HL-60/S4 treated with phorbol 12-myristate 13-acetate at 8.2 ng/mL for 4 days and 3 days (cell line): ENCODE measurements around the gene PDZD2.

ENCODE experiments used
- in situ Hi-C: fragments of 300-500 bp; cut with MboI; formaldehyde crosslinking; loops from 2 replicates; pipeline ENCODE4 v1.15.0; 2022; ENCODE audit warnings: low sequenced_read_pairs

The PDZD2 gene

DNA sequence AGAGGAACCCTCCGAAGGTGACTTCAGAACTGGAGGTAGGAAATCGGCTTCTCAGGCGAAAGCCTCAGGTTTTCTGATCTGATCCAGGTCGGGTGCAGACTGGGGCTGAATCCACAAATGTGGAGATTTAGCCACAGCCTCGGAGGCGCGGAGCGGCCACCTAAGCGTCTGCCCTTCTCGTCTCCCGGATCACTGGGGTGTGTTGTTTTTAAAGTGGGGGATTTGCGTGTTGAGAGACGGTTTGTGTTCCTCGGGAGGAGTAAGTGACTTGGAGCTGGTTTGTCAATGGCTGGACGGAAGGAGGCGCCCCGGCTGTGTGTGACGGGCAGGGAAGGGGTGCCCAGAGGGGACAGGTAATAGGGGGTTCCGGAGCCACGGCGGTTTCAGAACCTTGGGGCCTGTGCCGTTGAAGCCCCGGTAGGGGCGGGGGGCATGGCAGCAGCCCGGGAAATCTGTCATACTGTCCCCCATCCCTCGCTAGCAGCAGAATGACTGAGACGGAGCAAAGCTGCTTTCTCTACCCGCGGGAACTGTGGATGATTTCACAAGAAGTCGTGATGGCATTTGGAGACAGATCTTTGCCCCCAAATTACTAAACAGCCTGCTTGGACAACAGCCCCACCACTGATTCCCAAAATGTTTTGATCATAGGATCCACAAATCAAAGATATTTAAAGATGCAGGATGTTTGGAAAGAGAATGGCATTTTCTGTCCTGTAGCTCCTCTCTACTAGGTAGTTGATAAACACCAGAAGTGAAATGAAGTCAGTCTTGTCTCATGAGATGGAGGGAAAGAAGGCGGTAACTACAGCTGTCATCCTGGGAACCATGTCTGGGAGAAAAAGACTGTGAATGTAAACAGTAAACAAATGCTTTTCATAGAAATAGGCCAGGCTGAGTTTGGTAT is 216.5 kb downstream of the PDZD2 start:
- in situ Hi-C loops = no loop called here

GRCh38 chr5:31859096-31859495 is 220.2 kb downstream of the PDZD2 start:
- in situ Hi-C loops = no loop called here

DNA sequence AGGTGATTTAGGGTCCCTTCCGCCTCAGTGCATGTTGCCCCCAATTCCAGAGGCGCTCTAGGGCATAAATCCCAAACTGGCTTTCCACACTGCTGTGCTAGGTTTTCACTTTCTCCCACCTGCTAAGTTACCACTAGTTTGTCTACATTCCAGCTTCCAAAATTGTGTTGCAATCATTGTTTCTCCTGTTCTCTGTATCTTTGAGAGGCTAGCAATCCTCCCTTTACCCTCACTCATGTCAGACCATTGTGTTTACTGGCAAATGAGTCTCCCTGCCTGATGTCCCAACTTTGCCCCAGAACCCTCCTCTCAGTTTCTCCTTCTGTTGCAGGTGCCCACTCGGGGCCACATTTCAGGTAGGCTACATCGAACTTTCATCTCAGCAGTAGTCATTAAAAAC is 221.3 kb downstream of the PDZD2 start:
- in situ Hi-C loops = no loop called here

DNA sequence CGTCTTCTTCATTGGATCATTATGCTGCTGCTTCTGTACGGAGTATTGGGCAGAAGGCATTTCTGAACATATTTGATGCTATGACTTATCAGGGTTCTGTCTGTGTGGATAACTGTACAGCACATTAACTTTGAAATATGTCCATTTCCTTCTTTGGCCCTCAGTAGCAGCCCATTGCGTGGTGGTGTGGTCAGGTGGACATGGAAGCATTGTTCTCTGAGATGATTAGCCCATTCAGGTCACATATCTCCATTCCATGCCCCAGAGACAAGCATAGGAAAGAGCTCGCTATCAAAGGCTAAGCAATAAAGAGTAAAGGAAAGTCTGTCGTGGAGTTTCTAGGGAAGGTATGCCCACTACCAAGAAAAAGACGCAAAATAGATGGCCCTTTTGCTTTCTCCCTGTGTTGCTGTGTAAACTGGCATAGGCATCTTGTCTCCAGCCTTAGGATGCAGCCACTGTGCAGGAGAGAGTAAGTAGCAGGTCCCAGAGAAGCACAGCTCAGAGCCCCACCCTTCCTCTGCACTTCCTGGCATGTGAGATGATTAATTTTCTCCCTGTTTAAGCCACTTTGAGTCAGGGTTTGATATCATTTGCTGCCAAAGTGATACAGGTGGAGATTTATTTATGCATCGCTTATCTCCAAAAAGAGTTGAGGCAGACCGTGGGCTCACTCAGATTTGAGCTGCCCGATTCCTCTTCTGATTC is 221.9 kb downstream of the PDZD2 start:
- in situ Hi-C loops = no loop called here

- in situ Hi-C loops = no loop called here
Observed at GRCh38 chr5:31861601-31862000, 222.7 kb downstream of the PDZD2 start.

DNA sequence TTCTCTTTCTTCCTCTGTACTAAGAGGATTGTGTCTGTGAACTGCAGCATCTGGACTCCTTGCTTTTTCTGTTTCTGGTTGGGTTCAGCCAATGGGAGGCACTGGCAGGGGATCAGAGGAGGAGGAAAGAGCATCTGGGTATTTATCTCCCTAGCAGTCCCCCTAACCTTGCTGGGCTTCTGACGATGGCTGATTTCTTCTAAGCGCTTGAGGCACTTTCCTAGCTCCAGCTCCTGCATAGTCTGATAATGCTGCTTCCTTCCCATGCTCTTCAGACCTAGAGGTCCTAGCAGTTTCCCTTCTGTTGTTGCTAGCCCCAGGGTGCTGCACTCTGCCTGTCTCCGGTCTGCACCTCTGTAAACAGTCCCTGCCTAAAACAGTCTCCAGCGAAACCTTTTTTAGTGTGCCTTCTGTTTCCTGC is 225.1 kb downstream of the PDZD2 start:
- in situ Hi-C loops = no loop called here

GRCh38 chr5:31866166-31866565 is 227.2 kb downstream of the PDZD2 start:
- in situ Hi-C loops = no loop called here

- in situ Hi-C loops = no loop called here
Observed at GRCh38 chr5:31867219-31867618, 228.3 kb downstream of the PDZD2 start.

- in situ Hi-C loops = no loop called here
Observed at GRCh38 chr5:31880449-31880848, 241.5 kb downstream of the PDZD2 start.

DNA sequence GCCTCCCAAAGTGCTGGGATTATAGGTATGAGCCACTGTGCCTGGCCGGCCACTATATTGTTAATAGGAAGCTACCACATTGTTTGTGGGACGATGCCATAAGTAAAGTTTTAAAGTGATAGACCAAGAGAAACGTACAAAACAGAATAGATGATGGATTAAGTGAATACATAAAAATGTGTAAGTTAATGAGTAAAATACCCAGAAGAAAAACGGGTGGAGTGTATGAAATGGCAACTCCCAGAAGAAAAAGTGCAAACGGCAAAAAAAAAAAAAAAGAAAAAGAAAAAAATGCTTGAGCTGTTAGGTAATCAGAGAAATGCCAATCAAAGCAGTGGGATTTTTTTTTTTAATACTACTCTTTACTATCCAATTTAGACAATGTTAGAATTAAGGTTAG is 246.0 kb downstream of the PDZD2 start:
- in situ Hi-C loops = no loop called here

- in situ Hi-C loops = no loop called here
Observed at GRCh38 chr5:31886206-31886605, 247.3 kb downstream of the PDZD2 start.

DNA sequence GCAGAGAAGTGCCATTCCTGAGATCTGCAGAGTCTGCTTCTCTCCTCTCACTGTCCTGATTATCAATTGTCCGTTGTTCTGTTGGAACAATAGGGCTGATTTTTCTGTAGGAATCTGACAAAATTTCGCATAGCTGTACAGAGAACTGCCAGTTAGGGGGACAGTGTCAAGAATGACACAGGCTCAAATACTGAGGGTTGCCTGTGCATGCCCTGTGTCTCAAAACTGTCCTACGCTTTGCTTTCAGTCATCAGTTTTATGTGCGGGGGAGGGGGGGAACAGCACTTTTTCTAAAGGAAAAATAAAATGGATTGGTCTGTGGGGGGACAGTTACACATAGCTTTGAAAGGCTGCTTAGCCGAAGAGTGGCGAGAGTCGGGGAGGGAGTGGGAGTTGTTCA is 248.6 kb downstream of the PDZD2 start:
- in situ Hi-C loops = no loop called here

DNA sequence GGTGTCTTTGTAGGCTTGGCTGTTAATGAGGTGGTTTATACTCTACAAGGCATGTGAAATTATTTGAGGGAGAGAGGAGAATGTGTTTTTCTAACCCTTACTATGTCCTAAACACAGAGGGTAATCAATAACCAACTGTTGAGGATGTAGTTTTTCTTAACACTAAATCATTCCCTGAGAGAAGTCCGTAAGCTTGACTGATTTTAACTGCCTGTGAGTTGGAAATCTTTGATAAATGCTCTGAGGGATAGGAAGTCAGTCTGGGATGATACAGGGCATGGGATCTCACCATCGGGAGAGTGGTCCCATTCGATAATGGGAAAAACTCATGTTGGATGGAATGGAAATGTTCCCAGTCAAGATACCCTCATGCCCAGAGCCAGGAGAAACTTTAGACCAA is 249.6 kb downstream of the PDZD2 start:
- in situ Hi-C loops = no loop called here

- in situ Hi-C loops = no loop called here
Observed at GRCh38 chr5:31889001-31889561, 250.2 kb downstream of the PDZD2 start.

DNA sequence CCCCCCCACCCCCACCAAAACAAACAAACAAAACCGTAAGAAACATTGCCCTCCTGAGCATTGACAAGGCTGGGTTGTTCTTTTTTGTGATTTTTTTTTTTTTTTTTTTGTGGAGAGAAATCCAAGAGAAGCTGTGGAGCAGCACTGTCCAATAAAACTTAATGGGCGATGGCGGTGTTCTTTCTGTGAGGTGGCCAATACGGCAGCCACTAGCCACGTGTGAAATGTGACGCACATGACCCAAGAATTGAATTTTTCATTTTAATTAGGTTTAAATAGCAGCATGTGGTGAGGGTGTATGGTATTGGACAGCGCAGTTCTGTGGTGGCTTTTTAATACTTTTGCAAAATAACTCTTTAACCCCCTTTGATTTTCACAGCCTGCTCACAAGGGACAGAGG is 251.1 kb downstream of the PDZD2 start:
- in situ Hi-C loops = no loop called here

- in situ Hi-C loops = no loop called here
Observed at GRCh38 chr5:31894141-31894540, 255.2 kb downstream of the PDZD2 start.

DNA sequence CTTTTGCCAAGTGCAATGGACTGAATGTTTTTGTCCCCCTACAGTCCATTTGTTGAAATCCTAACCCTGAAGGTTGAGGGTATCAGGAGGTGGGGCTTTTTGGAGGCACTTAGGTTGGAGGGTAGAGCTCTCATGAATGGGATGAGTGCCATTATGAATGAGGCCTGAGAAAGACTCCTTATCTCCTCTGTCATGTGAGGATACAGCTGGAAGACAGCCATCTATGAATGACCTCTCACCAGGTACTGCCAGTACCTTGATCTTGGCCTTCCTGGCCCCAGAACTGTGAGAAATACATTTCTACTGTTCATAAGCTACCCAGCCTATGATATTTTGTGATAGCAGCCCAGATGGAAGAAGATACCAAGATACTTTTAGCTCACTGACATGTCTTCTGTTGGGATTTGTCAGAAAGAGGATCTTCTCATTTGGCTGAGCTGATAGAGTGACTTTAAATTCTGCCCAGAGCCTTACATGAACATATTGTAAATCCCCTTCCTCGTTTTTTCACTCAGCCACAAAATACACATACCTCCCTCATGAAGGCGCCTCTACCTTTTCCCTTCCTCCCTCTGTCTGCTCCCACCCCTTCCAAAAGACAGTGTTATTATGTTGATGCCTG is 256.4 kb downstream of the PDZD2 start:
- in situ Hi-C loops = no loop called here

DNA sequence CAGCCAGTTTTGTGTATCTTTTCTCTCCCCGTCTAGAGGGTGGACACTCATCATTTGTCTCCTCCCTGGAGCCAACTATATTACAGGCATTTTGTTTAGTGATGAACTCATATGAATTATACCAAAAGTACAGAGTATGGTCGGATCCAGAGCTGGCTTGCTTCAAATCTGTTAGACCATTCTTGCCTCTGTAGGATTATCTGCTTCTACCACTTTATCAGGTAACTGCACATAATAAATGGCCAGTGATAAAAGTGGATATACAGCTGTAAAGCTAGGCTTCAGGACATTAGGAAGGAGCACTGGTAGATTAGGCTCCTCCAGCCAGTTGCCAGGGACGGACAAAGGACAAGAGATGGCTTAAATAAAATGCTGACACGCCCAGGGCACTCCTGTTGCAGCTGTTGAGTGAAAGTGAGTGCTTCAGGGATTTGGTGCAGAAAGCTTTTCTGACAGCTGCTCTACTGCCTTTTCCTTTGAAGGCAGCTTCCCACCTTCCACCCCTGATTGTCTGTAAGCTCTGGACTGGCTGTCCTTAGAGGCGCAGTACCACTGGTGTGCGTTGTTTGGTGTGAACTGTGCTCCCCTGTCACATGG is 259.2 kb downstream of the PDZD2 start:
- in situ Hi-C loops = no loop called here

DNA sequence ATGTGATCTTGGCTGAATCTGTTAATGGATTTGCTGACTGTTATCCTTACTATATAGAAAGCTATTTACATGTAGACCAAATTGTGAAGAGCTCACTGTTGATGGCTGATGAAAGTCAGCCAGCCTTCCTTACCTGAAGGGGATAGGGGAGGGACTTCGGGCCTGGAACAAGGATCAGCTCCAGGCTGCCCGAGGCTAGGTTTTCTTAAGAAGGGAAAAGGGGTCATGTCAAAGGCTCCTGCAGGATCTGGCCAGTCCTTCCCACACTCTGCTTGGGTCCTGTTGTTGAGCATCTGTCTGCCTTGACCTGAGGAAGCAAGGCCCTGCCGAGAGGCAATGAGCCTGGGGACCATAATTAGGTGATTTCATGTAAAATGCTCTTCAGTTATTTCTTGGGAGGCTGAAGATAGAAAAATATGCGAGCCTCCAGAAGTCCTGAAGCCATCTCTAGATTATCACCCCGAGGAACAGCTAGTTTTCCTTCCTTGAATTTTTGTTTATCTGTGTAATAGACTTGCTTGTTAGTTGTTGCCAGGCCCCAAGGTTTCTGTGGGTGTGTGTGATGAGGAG is 261.4 kb downstream of the PDZD2 start:
- in situ Hi-C loops = no loop called here

DNA sequence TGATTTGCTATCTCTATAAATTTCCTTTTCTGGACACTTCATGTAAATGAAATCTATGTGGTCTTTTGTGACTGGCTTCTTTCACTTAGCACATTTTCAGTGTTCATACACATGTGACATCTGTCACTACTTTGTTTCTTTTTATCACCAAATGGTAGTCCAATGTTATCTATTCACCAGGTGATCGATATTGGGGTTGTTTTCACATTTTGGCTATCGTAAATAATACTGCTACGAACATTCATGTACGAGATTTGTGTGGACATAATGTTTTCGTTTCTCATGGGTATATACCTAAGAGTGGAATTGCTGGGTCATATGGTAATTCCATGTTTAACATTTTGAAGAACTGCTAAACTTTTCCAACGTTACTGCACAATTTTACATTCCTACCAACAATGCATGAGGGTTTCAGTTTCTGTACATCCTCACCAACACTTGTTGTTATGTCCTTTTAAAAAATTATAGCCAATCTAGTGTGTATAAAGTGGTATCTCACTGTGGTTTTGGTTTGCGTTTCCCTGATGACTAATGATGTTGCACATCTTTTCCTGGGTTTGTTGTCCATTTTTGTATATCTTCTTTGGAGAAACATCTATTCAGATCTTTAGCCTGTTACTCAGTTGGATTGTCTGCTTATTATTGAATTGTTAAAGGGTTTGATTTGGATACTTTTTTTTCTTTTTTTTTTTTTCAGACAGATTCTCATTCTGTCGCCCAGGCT is 263.0 kb downstream of the PDZD2 start:
- in situ Hi-C loops = no loop called here
